ENCODE measurements around the gene LAMB4. TPM values are rescaled to one million over a fixed set of nuclear protein-coding genes. Genes with fewer than 3 reads are reported as not detected.
A peak's percentile ranks its signal among the peaks of the same experiment; 100 is the strongest.

Gene LAMB4
- total and polyA plus RNA-seq, 2 donors from 2014 or later = 1.2 to 5.4 TPM

DNA sequence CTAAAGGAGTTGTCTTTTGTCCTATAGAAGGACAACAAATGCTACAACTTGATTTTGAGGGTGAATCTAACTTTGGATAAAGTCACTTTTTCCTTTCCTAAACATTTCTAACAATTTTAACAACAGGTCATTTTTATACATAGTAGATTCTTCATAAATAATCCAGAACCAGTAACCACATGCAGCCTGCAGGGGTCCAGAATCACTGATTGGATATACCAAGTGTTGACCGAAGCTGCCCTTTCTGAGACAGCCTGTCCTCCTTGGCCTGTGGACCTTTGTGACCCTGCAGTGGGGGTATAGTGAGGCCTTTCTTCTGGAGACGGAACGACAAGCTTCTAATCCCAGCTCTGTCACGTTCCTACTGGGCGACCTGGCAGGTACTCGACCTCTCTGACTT is 34.8 kb upstream of the LAMB4 start:
- Histone ChIP-seq H3K9ac (ENCODE audit: low read length in 3 of 3) (no peak overlapping the region), H3K9me3 (ENCODE audit: control insufficient read depth in 2 of 3, insufficient read depth in 1 of 3, low read length in 3 of 3) (no peaks in the 10 kb centered on the region), H3K4me1 (ENCODE audit: control insufficient read depth in 2 of 3, insufficient read depth in 2 of 3, low read depth in 1 of 3, low read length in 3 of 3) (no peaks in the 10 kb centered on the region), H3K4me3 (ENCODE audit: low read length in 3 of 3) (no peak overlapping the region), H3K27ac (ENCODE audit: low read depth in 2 of 2, low read length in 2 of 2) (no peak overlapping the region), H3K27me3 (ENCODE audit: control insufficient read depth, insufficient read depth, low read length) (no peaks in the 10 kb centered on the region), H3K36me3 (ENCODE audit: control insufficient read depth in 2 of 3, insufficient read depth in 3 of 3, low read length in 3 of 3) (no peaks in the 10 kb centered on the region)
- DNase-seq = no peak
- intact Hi-C loops (cut with DNase I) = no loop called here
- no peak for FAIRE-seq
- TF ChIP-seq, protein P1, sequence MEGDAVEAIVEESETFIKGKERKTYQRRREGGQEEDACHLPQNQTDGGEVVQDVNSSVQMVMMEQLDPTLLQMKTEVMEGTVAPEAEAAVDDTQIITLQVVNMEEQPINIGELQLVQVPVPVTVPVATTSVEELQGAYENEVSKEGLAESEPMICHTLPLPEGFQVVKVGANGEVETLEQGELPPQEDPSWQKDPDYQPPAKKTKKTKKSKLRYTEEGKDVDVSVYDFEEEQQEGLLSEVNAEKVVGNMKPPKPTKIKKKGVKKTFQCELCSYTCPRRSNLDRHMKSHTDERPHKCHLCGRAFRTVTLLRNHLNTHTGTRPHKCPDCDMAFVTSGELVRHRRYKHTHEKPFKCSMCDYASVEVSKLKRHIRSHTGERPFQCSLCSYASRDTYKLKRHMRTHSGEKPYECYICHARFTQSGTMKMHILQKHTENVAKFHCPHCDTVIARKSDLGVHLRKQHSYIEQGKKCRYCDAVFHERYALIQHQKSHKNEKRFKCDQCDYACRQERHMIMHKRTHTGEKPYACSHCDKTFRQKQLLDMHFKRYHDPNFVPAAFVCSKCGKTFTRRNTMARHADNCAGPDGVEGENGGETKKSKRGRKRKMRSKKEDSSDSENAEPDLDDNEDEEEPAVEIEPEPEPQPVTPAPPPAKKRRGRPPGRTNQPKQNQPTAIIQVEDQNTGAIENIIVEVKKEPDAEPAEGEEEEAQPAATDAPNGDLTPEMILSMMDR (IDR thresholded peaks at IDR 0.05; ENCODE audit: borderline replicate concordance, extremely low read depth, insufficient read depth) = no peak

DNA sequence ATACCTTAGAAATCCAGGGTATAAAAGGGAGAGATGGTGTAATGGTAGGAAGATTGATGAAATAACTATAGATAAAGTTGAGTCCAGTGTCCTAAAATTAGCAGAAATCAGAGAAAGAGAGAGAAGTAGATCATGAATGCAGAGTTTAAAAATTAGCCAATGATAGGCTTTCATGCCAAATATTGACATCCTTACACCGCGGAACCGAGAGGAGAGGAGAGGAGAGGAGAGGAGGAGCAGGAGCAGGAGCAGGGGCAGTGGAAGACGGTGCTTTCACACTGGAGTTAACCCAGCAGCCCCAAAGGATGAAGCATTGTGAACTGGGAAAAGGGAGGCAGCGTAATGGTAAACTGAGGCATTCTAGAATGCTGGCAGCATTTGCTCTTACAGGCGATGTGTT is 34.2 kb upstream of the LAMB4 start:
- intact Hi-C loops (cut with DNase I) = no loop called here
- Histone ChIP-seq H3K36me3 (ENCODE audit: control insufficient read depth in 2 of 3, insufficient read depth in 3 of 3, low read length in 3 of 3) (no peaks in the 10 kb centered on the region), H3K4me3 (ENCODE audit: low read length in 3 of 3) (no peak overlapping the region), H3K4me1 (ENCODE audit: control insufficient read depth in 2 of 3, insufficient read depth in 2 of 3, low read depth in 1 of 3, low read length in 3 of 3) (no peaks in the 10 kb centered on the region), H3K9me3 (ENCODE audit: control insufficient read depth in 2 of 3, insufficient read depth in 1 of 3, low read length in 3 of 3) (no peaks in the 10 kb centered on the region), H3K9ac (ENCODE audit: low read length in 3 of 3) (no peak overlapping the region), H3K27me3 (ENCODE audit: control insufficient read depth, insufficient read depth, low read length) (no peaks in the 10 kb centered on the region), H3K27ac (ENCODE audit: low read depth in 2 of 2, low read length in 2 of 2) (no peak overlapping the region)
- no peak for DNase-seq
- TF ChIP-seq, protein P1 (IDR thresholded peaks at IDR 0.05; ENCODE audit: borderline replicate concordance, extremely low read depth, insufficient read depth) = no peak
- no peak for FAIRE-seq

- FAIRE-seq = peak; percentile 72
- H3K4me1 ChIP-seq (ENCODE audit: control insufficient read depth in 2 of 3, insufficient read depth in 2 of 3, low read depth in 1 of 3, low read length in 3 of 3) = no peaks in the 10 kb centered on the region
- DNase-seq = peak in 1 of 5 donors; percentile 18
- TF ChIP-seq, protein P1 (IDR thresholded peaks at IDR 0.05; ENCODE audit: borderline replicate concordance, extremely low read depth, insufficient read depth) = no peak
- H3K27ac ChIP-seq (ENCODE audit: low read depth in 2 of 2, low read length in 2 of 2) = no peak overlapping the region
- no peak overlapping the region for H3K4me3 ChIP-seq (ENCODE audit: low read length in 3 of 3)
- H3K36me3 ChIP-seq (ENCODE audit: control insufficient read depth in 2 of 3, insufficient read depth in 3 of 3, low read length in 3 of 3) = no peaks in the 10 kb centered on the region
- no peak overlapping the region for H3K9ac ChIP-seq (ENCODE audit: low read length in 3 of 3)
- H3K27me3 ChIP-seq (ENCODE audit: control insufficient read depth, insufficient read depth, low read length) = no peaks in the 10 kb centered on the region
- H3K9me3 ChIP-seq (ENCODE audit: control insufficient read depth in 2 of 3, insufficient read depth in 1 of 3, low read length in 3 of 3) = no peaks in the 10 kb centered on the region
- intact Hi-C loops (cut with DNase I) = no loop called here
Observed at GRCh38 chr7:108158776-108159175, 28.6 kb upstream of the LAMB4 start.
